ENCODE measurements around the gene FIZ1. TPM values are rescaled to one million over a fixed set of nuclear protein-coding genes. Genes with fewer than 3 reads are reported as not detected.

FIZ1 gene
- total and polyA plus RNA-seq, 2 of the 4 experiments (the other 2 are of a cell fraction): 1.3 to 5.9 TPM

GRCh38 chr19:55647732-55648584 is 48.6 kb upstream of the FIZ1 start, which contains the start of gene CCDC106 (continued):
- TF ChIP-seq SMC3 (IDR thresholded peaks at IDR 0.05; ENCODE audit: low read depth, low read length) (no peak), MAZ (IDR thresholded peaks at IDR 0.05; ENCODE audit: borderline replicate concordance, low read depth, low read length) (peak; percentile 86)
